BE2C (cell line): ENCODE measurements around the gene S100A8.

ENCODE experiments used
- DNase-seq: peaks from one replicate; pipeline ENCODE4 v3.0.0-alpha.2; 2020
- H3K27me3 ChIP-seq: fragments of 250-450 bp; sonication (Bioruptor Pico); 2 replicates; pipeline ENCODE4 v1.5.1; 2020; ENCODE audit warnings: mild to moderate bottlenecking
- H3K36me3 ChIP-seq: fragments of 250-450 bp; sonication (Bioruptor Pico); 2 replicates; pipeline ENCODE4 v1.5.1; 2020; ENCODE audit warnings: mild to moderate bottlenecking
- H3K4me1 ChIP-seq: fragments of 250-450 bp; sonication (Bioruptor Pico); 2 replicates; pipeline ENCODE4 v1.5.1; 2020
- H3K4me3 ChIP-seq: 2 replicates; pipeline ENCODE4 v1.5.1; 2011; ENCODE audit warnings: low read depth, low read length
- H3K9me3 ChIP-seq: fragments of 250-450 bp; sonication (Bioruptor Pico); 2 replicates; pipeline ENCODE4 v1.5.1; 2020
- CTCF ChIP-seq: IDR thresholded peaks from 2 replicates; pipeline ENCODE4 v1.5.1; 2012; ENCODE audit warnings: mild to moderate bottlenecking, low read depth, low read length

The S100A8 gene

GRCh38 chr1:153394391-153394790 is 3.5 kb upstream of the S100A8 start:
- Histone ChIP-seq H3K36me3 (no peaks in the 10 kb centered on the region), H3K9me3 (no peaks in the 10 kb centered on the region), H3K27me3 (peaks cover 18% of the 10 kb centered on the region), H3K4me1 (no peaks in the 10 kb centered on the region), H3K4me3 (no peak overlapping the region)
- no peak for TF ChIP-seq CTCF
- no peak for DNase-seq

GRCh38 chr1:153393926-153394325 is 3.1 kb upstream of the S100A8 start:
- no peaks in the 10 kb centered on the region for H3K9me3 ChIP-seq
- no peak; the same call in 1 of the 2 replicates for TF ChIP-seq CTCF
- peaks cover 16% of the 10 kb centered on the region for H3K27me3 ChIP-seq
- H3K4me1 ChIP-seq = no peaks in the 10 kb centered on the region
- no peak for DNase-seq
- H3K36me3 ChIP-seq = no peaks in the 10 kb centered on the region
- H3K4me3 ChIP-seq = no peak overlapping the region

GRCh38 chr1:153392822-153393221 is 1.9 kb upstream of the S100A8 start:
- no peak for TF ChIP-seq CTCF
- H3K27me3 ChIP-seq = peaks cover 14% of the 10 kb centered on the region
- no peak for DNase-seq

GRCh38 chr1:153392258-153392657 is 1.4 kb upstream of the S100A8 start:
- no peak for TF ChIP-seq CTCF
- Histone ChIP-seq H3K4me1 (no peaks in the 10 kb centered on the region), H3K9me3 (no peaks in the 10 kb centered on the region)

More at GRCh38 chr1:153392822-153393221, 1.9 kb upstream of the S100A8 start:
- Histone ChIP-seq H3K9me3 (no peaks in the 10 kb centered on the region), H3K4me3 (no peak overlapping the region), H3K36me3 (no peaks in the 10 kb centered on the region), H3K4me1 (no peaks in the 10 kb centered on the region)

GRCh38 chr1:153389973-153390879 is 647 bp downstream of the S100A8 start:
- Histone ChIP-seq H3K4me1 (no peaks in the 10 kb centered on the region), H3K36me3 (no peaks in the 10 kb centered on the region), H3K27me3 (peaks cover 8% of the 10 kb centered on the region), H3K4me3 (no peak overlapping the region), H3K9me3 (no peaks in the 10 kb centered on the region)
- no peak for DNase-seq
- no peak for TF ChIP-seq CTCF

More at GRCh38 chr1:153392258-153392657, 1.4 kb upstream of the S100A8 start:
- no peak for DNase-seq
- Histone ChIP-seq H3K4me3 (no peak overlapping the region), H3K27me3 (peaks cover 14% of the 10 kb centered on the region; the same call in 1 of the 2 replicates), H3K36me3 (no peaks in the 10 kb centered on the region)

GRCh38 chr1:153389401-153389800 is 1.5 kb downstream of the S100A8 start:
- Histone ChIP-seq H3K4me1 (no peaks in the 10 kb centered on the region), H3K4me3 (no peak overlapping the region), H3K27me3 (peaks cover 8% of the 10 kb centered on the region), H3K9me3 (no peaks in the 10 kb centered on the region), H3K36me3 (no peaks in the 10 kb centered on the region)
- no peak for TF ChIP-seq CTCF
- DNase-seq = no peak
